ENCODE data around the gene POU2F2.
A peak's percentile ranks its signal among the peaks of the same experiment; 100 is the strongest.
"Not testable (repeated sequence)": the region's sequence is repeated elsewhere in the genome, so short reads cannot be mapped to it uniquely, and the experiment has no call there.

The POU2F2 gene

DNA sequence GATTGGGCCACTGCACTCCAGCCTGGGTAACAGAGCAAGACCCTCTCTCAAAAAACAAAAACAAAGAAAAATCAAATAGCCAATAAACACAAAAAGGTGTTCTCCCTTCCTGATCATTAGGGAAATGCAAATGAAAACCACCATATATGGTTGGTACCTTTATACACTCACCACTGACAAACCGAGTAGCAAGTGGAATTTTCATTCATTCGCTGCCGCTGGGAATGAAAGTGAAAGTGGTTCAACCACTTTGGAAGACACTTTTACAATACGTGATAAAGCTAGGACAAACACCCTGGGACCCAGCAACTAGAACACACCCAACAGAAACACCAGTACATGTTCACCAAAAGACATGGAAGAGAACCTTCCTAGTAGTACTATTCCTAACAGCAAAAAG, 83.3 kb downstream of the POU2F2 start:
- Histone ChIP-seq H3K27ac (ENCODE audit: poor library complexity, severe bottlenecking) (no peak overlapping the region), H3K27me3 (ENCODE audit: insufficient read depth, poor library complexity, severe bottlenecking) (no peaks in the 10 kb centered on the region), H3K9me3 (ENCODE audit: severe bottlenecking) (no peaks in the 10 kb centered on the region), H3K36me3 (ENCODE audit: low read depth) (no peaks in the 10 kb centered on the region), H3K4me1 (ENCODE audit: insufficient read depth, poor library complexity, severe bottlenecking) (peaks cover 27% of the 10 kb centered on the region), H3K4me3 (ENCODE audit: severe bottlenecking) (peak overlapping the region; percentile 7)
- DNase-seq (ENCODE audit: low spot score) (no peak), ATAC-seq (ENCODE audit: low read depth) (no peak)
- TF ChIP-seq, protein P1, sequence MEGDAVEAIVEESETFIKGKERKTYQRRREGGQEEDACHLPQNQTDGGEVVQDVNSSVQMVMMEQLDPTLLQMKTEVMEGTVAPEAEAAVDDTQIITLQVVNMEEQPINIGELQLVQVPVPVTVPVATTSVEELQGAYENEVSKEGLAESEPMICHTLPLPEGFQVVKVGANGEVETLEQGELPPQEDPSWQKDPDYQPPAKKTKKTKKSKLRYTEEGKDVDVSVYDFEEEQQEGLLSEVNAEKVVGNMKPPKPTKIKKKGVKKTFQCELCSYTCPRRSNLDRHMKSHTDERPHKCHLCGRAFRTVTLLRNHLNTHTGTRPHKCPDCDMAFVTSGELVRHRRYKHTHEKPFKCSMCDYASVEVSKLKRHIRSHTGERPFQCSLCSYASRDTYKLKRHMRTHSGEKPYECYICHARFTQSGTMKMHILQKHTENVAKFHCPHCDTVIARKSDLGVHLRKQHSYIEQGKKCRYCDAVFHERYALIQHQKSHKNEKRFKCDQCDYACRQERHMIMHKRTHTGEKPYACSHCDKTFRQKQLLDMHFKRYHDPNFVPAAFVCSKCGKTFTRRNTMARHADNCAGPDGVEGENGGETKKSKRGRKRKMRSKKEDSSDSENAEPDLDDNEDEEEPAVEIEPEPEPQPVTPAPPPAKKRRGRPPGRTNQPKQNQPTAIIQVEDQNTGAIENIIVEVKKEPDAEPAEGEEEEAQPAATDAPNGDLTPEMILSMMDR (IDR thresholded peaks at IDR 0.05; ENCODE audit: poor library complexity, severe bottlenecking), result no peak

DNA sequence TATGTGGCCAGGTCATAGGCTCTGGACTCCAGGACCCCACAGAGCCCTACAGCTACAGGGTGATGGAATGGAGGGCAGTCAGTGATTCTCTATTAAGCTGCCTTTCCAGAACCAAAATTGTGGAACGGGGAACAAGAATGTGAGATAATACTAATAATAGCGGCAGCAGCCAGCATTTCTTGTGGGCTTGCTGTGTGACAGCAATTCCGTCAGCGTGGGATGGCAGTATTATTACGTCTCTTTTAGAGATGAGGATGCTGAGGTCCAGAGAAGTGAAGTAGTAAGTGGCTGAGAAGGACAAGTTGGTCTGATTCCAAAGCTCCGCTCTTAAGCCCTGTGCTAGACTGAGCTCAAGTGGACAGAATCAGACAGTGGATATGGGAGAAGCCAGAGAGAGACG, 86.7 kb downstream of the POU2F2 start:
- Histone ChIP-seq H3K27ac (ENCODE audit: poor library complexity, severe bottlenecking) (no peak overlapping the region), H3K27me3 (ENCODE audit: insufficient read depth, poor library complexity, severe bottlenecking) (no peaks in the 10 kb centered on the region), H3K4me1 (ENCODE audit: insufficient read depth, poor library complexity, severe bottlenecking) (no peaks in the 10 kb centered on the region), H3K9me3 (ENCODE audit: severe bottlenecking) (no peaks in the 10 kb centered on the region), H3K36me3 (ENCODE audit: low read depth) (no peaks in the 10 kb centered on the region), H3K4me3 (ENCODE audit: severe bottlenecking) (no peak overlapping the region)
- DNase-seq (ENCODE audit: low spot score) (no peak), ATAC-seq (ENCODE audit: low read depth) (no peak)
- TF ChIP-seq, protein P1 (IDR thresholded peaks at IDR 0.05; ENCODE audit: poor library complexity, severe bottlenecking), result no peak

DNA sequence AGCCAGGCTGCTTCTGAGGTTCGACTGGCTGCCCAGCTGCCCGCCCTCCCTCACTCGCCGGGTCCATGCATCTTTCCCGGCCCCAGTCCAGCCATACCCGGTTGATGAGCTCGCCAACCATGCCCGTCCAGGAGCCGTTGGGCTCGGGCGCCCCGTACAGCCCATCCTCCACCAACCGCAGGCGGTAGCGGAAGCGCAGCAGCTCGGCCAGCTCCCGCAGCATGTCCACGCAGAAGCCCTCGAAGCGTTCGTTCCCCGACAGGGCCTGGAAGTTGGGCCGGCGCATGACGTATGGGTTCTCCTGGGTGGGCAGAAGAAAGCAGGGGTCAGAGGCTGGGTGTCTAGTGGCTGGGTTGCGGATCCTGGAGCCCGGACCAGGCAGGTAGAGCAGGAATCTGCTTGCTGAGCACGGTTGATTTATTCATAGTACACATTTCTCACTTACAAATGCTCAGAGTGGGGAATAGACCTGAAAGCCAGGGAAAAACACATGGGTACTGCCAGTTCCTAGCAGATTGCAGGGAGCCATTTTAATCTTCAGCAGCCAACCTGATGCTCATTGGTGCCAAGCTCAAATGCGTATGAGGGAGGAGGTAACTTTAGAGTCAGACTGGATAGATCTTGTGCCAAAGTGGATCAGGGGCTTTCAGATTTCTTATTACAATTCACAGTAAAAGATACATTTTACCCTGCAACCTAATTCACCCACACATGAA, 89.6 kb downstream of the POU2F2 start:
- H3K27me3 ChIP-seq (ENCODE audit: insufficient read depth, poor library complexity, severe bottlenecking), result no peaks in the 10 kb centered on the region
- H3K36me3 ChIP-seq (ENCODE audit: low read depth), result no peaks in the 10 kb centered on the region
- no peak overlapping the region for H3K27ac ChIP-seq (ENCODE audit: poor library complexity, severe bottlenecking)
- DNase-seq (ENCODE audit: low spot score) (no peak), ATAC-seq (ENCODE audit: low read depth) (no peak)
- H3K9me3 ChIP-seq (ENCODE audit: severe bottlenecking), result no peaks in the 10 kb centered on the region
- H3K4me3 ChIP-seq (ENCODE audit: severe bottlenecking), result no peak overlapping the region
- TF ChIP-seq, protein P1 (IDR thresholded peaks at IDR 0.05; ENCODE audit: poor library complexity, severe bottlenecking), result no peak
- H3K4me1 ChIP-seq (ENCODE audit: insufficient read depth, poor library complexity, severe bottlenecking), result no peaks in the 10 kb centered on the region

- ATAC-seq (ENCODE audit: low read depth); H3K4me3 ChIP-seq (ENCODE audit: severe bottlenecking); DNase-seq (ENCODE audit: low spot score); H3K36me3 ChIP-seq (ENCODE audit: low read depth); H3K27ac ChIP-seq (ENCODE audit: poor library complexity, severe bottlenecking); H3K9me3 ChIP-seq (ENCODE audit: severe bottlenecking); H3K4me1 ChIP-seq (ENCODE audit: insufficient read depth, poor library complexity, severe bottlenecking); H3K27me3 ChIP-seq (ENCODE audit: insufficient read depth, poor library complexity, severe bottlenecking): not testable (repeated sequence)
These were observed 91.8 kb downstream of the POU2F2 start for GRCh38 chr19:42040491-42040890.

DNA sequence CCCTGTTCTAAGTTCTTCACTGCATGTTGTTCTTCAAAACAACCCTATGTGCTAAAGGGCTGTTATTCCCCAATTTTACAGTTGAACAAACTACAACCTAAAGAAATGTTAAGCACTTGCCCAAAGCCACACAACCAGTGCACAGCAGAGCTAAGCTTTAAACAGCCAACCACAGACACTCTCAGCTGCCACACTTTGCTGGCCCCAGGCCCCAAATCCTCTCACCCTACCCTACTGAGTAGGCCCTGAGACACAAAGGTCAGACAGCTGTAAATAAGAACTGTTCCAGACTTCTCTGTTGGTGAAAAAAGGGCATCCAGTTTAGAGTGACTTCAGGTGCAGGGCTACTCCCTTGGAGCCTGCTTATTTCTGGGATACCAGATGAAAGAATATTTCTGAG, 92.2 kb downstream of the POU2F2 start:
- Histone ChIP-seq H3K27ac (ENCODE audit: poor library complexity, severe bottlenecking) (no peak overlapping the region), H3K9me3 (ENCODE audit: severe bottlenecking) (no peaks in the 10 kb centered on the region), H3K27me3 (ENCODE audit: insufficient read depth, poor library complexity, severe bottlenecking) (no peaks in the 10 kb centered on the region), H3K4me3 (ENCODE audit: severe bottlenecking) (no peak overlapping the region), H3K36me3 (ENCODE audit: low read depth) (no peaks in the 10 kb centered on the region), H3K4me1 (ENCODE audit: insufficient read depth, poor library complexity, severe bottlenecking) (no peaks in the 10 kb centered on the region)
- ATAC-seq (ENCODE audit: low read depth) (no peak), DNase-seq (ENCODE audit: low spot score) (no peak)
- TF ChIP-seq, protein P1 (IDR thresholded peaks at IDR 0.05; ENCODE audit: poor library complexity, severe bottlenecking), result no peak

Data from RWPE2 (cell line).